ELF-1 (cell line): Measurements from ENCODE around the gene ATOSB.
A peak's percentile ranks its signal among the peaks of the same experiment; 100 is the strongest.

Experiments
- DNase-seq: peaks from one replicate; pipeline ENCODE4 v3.0.0-alpha.2; 2016; ENCODE audit warnings: low read depth, low spot score

Gene ATOSB

GRCh38 chr9:35089434-35089833, 26.2 kb downstream of the ATOSB start:
- DNase-seq: no peak

GRCh38 chr9:35085078-35085477, 30.6 kb downstream of the ATOSB start:
- no peak for DNase-seq

DNA sequence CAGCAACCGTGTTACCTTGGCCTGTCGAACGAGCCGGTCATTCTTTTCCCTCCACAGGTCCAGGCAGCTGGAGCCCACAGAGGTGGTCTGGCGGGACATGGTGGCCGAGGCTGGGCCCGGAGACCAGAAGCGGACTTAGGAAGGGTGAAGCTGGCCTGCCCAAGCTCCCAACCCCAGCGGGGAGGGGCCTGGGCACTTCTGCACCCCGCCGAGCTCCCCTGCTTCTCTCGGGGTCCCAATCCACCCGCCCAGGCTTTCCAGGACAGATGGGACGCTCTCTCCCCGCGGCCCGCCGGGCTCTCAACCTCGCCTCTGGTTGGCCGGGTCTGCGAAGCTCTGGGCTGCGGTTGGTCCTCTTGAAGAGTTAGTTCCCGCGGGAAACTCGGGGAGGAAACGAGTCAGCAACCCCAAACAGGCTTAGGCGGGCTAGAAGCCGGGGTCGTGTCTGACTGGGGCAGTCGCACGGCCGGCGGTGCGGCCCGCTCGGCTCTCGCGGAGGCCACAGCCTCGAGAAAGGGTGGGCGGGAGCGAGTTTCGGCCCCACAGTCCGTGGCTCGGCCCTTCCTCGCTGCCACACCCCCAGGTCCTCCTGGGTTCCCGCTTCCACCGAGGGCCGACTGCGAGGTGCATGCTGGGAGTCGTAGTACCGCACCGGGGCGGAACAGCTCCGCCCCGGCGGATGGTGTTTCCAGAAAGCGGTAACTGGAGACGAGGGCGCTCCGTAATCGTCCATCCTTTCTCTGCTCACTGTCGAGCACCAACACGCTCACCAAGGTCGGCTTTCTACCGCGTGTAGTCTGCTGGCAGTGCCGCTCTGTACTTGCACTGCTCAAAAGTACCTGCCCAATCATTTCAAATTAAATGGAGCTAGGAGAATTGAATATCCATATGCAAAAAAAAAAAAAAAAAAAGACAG, 36.0 kb downstream of the ATOSB start, which contains the start of gene FANCG:
FANCG (minus strand) TSS at position 517 of the 916 bp plus-strand sequence; CDS start at position 99, 418 bp downstream.
- peak; percentile 96 for DNase-seq

DNA sequence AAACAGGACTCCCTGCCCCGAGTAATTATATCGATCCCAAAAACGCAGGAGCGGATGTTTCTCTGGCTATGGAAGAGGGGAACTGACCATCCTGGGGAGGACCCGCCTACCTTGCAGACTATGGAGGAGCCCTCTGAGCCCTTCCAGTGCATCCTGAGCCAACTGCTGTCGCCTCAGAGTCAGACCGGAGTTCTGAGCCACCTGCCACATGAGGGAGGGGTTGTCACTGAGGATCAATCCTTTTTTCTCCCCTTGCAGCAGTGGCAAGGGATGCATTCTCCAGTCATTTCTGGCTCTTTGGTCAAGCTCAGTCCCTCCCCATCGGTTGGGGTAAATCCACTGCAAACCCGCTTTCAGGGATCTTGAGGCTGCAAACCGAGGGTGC, 36.6 kb downstream of the ATOSB start:
- no peak for DNase-seq

DNA sequence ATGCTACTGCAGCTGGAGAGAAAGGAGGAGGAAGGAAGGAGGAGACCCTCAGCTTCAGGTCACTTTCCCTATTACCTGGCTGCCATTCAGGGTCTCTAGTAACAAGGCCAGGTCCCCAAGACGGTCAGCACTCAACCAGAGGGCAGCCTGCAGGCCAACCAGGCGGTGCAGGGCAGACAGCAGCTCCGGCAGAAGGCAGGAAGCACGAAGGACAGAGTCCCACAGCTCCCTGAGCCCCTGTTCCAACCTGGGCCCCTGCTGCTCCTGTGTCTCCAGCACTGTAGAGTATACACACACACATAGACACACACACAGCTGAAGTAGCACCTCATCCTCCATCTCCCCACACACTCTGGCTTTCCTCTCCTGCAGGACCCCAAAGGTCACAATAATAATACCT, 37.6 kb downstream of the ATOSB start:
- no peak for DNase-seq

DNA sequence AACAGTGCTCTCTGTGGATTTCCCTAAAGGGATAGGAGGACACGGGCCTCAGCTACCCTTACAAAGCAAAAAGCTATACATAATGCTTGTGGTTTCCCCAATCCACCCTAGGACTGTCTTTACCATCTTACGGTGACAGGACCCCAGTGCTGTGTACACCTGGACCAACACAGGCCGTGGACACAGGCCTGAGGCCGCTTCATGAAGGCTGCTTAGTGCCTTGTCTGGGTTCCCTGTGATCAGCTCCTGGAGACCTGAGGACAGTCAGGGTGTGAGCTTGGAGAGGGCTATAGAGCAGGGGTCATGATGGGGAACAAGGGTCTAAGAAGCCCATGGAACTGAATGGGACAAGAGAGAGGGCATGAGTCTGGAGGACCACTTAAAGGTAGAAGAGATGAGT, 38.8 kb downstream of the ATOSB start:
- DNase-seq: no peak

DNA sequence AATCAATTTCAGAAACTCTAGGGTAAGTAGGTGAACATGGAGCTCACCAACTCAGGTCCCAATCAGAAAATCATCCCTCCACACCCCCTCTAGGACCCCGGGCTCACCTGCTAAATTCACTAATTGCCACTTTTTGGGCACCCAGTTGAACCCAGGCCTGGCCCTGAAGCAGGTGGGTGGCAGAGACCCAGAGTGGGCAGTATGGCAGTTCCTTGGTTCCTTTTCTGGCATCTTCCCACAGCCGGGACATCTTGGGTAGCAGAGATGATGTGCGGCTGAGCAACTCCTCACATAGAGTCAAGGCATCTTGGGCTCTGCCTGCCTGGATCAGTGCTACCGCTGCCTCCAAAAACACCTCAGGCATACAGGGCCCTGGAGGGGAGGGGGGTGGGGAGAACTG, 40.3 kb downstream of the ATOSB start:
- no peak for DNase-seq

GRCh38 chr9:35074791-35075190, 40.9 kb downstream of the ATOSB start:
- no peak for DNase-seq

DNA sequence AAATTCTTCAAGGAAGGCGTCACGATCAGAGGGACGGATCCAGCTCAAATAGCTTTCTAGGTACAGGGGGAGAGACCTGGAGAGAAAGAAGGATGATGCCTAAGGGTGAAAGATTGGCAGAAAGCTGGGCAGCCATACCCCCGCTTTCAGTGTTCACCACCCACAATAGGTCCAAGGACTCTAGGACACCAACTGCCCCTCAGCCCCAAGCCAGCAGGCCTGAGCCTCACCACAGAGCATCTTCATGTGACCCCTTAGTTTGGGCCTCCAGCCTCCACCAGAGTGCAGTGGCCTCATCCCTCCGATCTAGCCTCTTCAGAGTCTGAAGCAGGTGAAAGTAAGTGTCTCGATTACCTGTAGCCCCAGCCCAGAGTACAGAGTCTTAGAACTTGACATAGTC, 41.5 kb downstream of the ATOSB start:
- no peak for DNase-seq

DNA sequence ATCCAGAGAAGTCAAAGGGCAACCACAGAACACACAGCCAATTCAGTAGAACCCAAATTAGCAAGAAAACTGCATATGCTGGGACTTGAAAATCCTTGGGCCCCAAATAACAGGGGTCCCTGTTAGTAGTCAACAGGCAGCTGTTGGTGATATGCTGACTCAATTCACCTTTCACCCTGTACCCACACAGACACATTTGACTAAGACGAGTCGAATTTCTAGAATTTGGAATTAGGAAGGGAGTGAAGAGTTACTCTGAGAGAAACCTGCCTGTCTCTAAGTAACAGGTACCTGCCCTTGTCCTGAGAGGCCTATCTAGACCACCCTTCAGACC, 42.4 kb downstream of the ATOSB start:
- no peak for DNase-seq

DNA sequence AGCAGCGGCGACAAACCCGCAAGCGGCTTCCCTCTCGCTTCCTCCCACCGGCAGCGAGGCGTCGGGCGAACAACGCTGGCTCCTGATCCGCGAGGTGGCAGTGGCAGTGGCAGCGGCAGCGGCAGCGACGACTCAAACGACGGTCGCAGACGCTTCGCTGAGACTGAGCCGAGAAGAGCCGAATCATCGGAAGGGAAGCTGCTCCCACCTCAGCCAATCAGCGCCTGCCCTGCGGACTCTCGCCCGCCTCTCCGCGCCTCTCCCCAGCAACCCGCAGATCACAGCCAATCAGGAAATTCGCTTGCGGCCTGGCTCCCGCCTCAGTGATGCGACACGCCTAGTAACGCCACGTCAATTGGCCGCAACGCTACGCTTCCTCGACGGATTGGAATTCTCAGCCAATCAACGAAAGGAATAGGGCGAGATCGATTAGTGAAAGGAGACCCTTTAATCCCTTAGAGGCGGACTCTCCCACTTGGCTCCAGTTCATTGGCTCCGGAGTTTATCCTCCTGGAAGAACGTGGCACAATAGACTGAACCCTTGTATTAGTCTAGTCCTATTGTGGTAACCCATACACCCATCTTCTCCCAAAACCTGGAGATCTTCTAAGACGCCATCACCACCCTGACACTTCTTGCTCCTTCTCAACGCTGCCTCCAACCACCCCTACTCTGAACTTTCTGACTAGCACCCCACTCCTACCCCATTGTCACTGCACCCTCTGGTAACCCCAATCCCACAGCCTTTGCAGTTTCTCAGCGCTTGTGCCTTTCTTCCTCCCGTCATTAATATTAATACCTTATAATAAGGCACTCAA, 43.0 kb downstream of the ATOSB start, which contains the start of gene VCP:
VCP (minus strand) TSS at position 165 of the 818 bp plus-strand sequence. CDS start 272 bp downstream, outside the sequence.
- peak; percentile 100 for DNase-seq

- peak; percentile 95 for DNase-seq
These were observed 43.7 kb downstream of the ATOSB start for GRCh38 chr9:35071814-35072460.

DNA sequence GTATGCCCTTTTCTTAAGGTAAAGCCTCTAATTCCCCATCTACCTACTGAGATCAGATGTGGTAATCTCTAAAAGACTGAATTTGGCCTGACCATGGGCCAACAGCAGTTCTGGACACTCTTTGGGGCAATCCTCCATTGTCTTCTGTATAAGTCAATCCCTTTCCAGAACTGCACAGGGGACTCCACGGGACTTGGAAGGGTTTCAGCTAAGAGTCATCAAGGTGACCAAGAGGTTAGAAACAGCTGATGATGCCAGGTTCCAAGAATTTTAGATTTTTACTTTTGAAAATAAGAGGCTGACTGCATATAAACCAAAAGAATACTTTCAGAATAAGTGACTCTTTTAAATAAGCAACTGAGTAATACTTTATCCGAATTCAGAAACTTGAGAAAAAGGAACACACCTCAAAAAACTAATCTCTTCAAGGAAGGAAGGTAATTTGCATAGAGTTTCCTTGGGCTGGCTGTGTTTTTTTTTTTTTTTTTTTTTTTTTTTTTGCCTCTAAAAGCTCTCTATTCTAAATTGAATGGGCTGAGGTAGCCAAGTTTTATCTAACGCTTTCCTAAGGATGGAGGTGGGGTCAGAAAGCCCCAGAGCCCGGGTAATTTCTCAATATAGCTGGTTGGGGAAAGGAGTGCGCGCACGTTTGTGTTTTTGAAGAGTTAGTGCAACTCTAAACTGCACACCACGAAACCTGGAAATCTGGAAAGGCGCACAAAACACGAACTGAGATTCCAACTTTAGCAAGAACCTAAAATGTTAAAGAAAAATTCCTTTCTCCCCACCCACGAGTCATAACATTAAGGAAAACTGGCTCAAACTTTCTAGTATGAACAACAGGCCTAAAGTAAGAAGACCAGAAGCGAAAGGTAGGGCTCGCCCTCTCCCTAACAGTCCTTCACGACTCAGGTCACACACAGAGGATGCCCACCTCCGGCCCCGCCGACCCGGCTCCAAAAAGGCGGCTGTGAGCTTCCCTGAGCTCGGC, 44.5 kb downstream of the ATOSB start:
- DNase-seq: no peak

DNA sequence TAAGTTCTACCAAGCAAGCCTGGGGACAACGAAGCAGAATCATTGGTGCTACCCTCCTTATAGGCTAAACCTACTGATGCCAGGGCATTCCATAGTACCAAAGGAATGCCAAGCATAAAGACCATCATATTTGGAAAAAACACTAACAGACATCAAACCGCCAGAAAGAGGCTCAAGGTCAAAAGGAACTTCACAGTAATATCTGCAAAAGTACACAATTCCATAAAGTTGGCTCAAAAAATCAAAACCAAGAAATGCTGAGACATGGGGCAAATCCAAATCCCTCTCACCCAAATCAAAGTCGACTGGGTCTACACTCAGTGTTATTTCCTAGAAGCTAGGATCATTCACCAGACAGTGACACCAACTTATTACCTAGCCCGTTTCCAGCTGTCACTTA, 46.6 kb downstream of the ATOSB start:
- DNase-seq: no peak

DNA sequence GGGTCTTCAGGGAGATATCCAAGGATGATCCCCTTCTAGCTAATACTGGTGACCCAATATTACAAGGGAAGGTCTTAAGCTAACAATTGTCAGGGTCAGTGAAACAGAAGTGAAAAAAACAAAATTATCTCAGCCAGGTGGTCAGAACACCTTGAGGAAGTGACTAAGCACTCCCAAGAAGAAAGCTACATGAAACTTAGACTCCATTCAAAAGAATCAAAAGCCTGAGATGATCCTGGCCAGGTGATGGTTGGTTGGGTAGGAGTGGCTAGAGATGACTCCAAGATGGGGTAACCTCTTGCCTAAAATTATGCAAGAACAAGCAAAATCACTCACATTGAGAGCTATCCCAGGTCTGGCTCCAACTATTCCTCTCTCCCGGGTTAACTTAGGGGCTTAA, 48.6 kb downstream of the ATOSB start:
- no peak for DNase-seq

GRCh38 chr9:35060548-35061207, 55.0 kb downstream of the ATOSB start:
- no peak for DNase-seq

- DNase-seq: no peak
These were observed 56.2 kb downstream of the ATOSB start for GRCh38 chr9:35059438-35059837.

DNA sequence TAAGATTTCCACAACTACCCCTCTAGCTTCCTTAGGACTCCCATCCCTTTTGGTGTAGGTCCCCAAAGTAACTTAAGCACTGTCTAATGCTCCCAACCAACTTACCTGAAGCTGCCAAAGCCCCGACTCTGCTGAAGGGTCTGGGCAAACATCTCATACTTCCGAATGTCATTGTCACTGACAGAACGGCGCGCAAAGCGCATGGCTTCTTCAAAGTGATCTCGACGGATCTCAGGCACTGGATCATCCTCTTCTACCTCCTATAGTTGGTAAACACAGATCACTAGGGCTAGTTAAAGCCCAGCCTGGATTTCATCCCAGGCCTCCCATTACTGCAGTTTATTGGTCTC, 58.4 kb downstream of the ATOSB start:
- no peak for DNase-seq

DNA sequence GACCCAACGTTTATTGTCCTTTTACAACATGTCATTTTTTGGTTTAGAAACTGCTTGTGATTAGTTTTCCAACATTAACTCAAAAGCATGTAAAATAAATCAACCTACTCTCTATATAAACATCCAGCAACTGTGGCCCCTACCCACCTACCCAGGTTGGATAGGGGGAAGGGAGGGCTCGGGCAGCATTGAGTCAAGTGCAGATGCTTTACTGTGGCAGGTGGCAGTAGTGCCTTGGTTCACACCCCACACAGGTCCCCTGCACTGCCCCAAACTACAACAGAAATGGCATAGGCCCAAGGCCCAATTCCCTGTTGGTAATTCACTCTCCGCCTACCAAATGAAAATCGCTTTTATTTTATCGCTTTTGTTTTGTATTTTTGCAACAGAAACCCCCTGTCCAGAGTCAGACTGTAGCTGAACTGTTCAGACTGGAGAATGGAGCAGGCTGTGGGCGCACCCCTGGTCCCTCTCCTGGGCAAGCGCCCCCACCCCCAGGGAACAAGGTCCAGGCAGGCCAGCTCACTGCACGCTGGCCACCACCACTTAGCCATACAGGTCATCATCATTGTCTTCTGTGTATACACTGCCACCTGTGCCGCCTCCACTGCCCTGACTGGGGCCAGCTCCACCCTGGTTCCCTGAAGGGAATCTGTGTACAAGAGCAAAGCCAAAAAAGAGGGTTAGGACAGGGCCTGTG, 58.9 kb downstream of the ATOSB start:
- no peak for DNase-seq
